SW 1271 (cell line): ENCODE results near the gene SUN1.
"Not testable (repeated sequence)": the region's sequence is repeated elsewhere in the genome, so short reads cannot be mapped to it uniquely, and the experiment has no call there.

Experiments
- DNase-seq, 2 experiments: peaks; one replicate each; lab custom pipeline; 2025; lab: John Stamatoyannopoulos, UW

The SUN1 gene, protein sequence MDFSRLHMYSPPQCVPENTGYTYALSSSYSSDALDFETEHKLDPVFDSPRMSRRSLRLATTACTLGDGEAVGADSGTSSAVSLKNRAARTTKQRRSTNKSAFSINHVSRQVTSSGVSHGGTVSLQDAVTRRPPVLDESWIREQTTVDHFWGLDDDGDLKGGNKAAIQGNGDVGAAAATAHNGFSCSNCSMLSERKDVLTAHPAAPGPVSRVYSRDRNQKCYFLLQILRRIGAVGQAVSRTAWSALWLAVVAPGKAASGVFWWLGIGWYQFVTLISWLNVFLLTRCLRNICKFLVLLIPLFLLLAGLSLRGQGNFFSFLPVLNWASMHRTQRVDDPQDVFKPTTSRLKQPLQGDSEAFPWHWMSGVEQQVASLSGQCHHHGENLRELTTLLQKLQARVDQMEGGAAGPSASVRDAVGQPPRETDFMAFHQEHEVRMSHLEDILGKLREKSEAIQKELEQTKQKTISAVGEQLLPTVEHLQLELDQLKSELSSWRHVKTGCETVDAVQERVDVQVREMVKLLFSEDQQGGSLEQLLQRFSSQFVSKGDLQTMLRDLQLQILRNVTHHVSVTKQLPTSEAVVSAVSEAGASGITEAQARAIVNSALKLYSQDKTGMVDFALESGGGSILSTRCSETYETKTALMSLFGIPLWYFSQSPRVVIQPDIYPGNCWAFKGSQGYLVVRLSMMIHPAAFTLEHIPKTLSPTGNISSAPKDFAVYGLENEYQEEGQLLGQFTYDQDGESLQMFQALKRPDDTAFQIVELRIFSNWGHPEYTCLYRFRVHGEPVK

DNA sequence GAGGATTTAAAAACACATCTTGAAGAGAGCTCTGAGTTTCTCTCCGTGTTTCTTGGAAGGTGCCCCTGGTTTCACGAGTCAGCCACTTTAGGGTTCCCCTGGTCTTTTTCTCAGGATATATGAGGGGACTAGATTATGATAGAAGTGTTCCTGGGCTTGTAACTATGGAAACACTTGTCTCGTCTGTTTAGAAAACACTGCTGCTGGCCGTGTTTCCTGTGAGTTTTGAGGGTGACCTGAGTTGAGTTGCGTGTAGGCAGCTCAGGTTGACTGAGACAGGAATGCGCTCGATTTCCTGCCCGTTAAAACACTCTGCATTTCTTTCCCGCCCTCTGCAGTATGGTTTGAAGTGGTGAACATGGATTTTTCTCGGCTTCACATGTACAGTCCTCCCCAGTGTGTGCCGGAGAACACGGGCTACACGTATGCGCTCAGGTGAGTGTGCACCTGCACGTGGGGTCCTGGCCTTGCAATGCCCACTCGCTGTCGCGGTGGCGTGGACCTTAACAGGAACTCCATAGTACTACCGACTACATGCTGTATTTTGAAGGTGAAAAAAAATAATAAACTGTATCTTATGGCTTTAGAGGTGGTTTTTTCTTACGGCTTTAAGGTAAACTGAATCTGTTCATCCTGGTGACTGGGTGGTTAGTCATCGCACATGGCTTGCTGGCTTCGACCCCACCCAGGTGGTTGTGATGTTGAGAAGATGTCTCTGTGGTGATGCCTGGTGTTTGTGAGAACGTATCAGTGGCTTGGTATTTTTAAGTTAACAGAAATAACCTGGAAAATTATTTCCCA, at the start of gene SUN1:
Gene SUN1 (plus strand): TSS at position 310 of the 801 bp plus-strand sequence. CDS start 49 bp downstream, at position 359.
- peak; percentile 70 to 88 for DNase-seq

DNA sequence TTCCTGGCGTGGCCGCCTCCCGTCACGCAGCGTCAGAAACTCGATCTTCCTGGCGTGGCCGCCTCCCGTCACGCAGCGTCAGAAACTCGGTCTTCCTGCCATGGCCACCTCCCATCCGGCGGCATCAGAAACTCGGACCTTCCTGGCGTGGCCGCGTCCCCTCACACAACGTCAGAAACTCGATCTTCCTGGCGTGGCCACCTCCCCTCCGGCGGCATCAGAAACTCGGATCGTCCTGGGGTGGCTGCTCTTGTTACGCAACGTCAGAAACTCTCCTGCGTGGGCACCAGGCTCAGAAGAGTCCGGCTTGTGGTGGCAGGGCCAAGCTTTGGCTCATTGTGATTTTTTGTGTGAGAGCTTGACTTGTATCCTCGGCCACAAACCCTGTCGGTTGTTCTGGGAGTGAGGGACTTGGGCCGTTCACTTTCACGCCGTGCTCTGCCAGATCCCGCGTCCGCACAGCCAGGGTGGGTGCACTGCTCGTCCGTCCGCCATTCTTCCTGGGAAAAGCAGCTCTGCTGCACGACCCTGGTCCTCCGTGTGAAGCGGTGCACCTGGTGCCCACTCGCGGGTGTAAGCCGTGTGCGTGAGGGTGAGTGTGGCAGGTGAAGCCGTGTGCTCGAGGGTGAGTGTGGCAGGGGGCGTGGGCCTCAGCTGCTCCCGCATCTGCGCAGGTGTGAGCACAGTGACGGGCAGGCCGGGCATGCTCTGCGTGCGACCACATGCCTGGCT, 49.4 kb upstream of the SUN1 start:
- DNase-seq, result no peak

- no peak for DNase-seq
Observed at GRCh38 chr7:783556-784490, 48.5 kb upstream of the SUN1 start.

GRCh38 chr7:784971-785370, 47.3 kb upstream of the SUN1 start:
- DNase-seq, result no peak

DNA sequence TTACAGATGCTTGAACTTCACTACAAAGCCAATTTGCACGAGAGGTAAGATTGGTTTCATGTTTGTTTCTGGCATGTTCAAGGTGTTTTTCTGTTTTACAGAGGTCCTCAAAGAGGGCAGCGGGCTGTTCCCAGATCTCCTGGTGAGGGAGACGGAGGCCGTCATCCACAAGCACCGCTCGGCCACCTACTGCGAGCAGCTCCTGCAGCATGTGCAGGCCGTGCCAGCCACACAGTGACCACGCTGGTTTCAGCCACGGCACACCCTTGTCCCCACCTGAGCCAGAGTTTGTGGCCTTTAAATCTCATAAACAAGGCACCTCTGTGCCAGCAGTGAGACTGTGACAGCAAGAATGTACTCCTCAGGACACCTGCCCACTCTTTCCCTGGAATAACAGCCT, 46.9 kb upstream of the SUN1 start:
- no peak for DNase-seq

DNA sequence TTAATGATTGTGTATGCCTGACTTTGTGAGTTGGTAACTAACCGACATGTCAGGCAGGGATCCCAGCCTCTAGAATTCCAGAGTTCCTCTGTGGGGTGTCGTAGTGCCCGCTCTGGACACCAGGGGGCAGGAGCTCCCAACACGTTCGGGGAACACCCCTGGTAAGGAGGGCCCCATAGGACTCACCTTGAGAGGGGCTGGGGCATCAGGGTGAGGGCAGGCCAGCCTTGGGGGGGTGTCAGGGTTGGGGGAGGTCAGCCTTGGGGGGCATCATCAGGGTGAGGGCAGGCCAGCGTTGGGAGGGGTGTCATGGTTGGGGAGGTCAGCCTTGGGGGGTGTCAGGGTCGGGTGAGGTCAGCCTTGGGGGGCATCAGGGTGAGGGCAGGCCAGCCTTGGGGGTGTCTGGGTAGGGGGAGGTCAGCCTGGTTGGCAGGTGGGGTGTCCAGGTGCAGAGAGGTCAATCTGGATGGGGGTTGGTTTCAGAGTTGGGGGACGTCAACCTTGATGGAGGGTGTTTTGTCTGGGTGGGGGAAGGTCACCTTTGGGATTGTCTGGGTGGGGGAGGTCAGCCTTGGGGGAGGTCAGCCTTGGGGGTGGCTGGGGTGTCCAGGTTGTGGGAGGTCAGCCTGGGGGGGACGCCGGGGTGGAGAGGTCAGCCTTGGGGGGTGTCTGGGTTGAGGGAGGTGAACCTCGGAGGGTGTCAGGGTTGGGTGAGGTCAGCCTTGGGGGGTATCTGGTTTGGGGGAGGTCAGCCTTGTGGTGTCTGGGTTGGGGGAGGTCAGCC, 45.6 kb upstream of the SUN1 start:
- DNase-seq, result peak in 1 of 2 experiments; percentile 33

DNA sequence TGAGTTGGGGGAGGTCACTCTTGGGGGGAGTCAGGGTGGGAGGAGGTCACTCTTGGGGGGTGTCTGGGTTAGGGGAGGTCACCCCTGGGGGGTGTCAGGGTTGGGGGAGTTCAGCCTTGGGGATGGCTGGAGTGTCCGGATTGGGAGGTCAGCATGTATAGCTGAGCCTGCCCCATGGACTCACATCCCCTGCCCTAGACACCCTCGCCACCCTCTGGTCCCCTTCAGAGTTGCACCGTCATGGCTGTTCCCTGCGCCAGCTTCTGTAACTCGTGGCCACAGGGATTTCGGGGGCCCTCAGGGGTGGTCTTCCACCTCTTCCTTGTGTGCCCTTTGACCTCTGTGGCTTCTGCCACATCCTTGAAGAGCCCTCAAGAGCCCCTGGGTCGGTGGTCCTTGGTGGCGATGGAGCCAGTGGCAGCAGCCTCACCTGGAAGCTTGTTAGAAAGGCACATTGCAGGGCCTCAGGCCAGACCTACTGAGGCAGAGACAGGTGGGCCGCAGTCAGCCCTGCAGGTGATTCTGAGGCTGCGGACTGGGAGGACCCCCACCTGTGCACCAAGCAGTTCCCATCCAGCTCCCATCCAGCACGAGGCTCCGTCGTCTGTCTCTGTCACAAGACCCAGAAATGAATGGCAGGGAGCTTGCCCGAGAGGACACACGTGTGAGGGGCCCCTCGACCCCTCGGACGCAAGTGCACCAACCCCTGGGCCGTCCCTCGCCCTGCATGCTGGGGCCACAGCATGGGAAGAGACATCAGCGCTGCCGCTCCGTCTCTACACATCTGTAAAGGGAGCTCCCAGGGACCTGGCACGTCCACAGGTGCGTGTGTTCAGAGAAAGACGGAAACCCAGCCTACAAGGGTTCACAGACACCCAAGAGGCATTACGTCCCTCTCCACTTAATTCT, 44.7 kb upstream of the SUN1 start:
- no peak for DNase-seq

DNA sequence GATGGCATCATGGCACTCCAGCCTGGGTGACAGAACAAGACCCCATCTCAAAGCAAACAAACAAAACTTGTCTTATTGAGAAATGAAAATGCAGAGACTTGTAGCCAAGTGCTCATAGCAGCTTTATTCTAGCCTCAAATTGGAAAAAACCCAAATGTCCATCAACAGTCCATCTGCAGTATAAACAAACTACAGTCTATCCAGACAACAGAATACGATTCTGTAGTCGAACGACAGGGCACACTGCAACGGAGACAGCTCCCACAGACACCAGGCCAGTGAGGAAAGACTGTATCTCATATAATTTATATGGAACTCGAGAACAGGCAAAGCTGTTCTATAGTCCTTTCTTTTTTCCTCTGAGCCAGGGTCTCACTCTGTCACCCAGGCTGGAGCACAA, 40.8 kb upstream of the SUN1 start:
- no peak for DNase-seq

DNA sequence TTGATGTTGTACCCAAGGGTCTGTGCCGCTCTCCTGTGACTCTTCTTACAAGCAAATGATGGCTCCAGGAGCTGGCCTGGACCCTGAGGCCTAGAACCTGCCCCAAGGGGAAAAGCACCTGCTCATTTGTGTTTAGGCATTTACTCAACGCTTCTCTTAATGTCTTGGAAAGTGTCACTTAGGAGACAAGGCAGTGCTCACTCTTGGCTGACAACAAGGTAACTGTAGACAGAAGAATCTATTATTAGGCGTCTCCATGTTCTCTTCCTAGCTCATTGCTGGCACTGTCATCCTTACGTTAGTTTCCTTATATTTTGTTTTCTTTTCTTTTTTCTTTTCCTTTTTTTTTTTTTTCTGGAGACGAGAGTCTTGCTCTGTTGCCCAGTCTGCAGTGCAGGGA, 38.1 kb upstream of the SUN1 start:
- no peak for DNase-seq

GRCh38 chr7:794671-795329, 37.5 kb upstream of the SUN1 start:
- DNase-seq, result no peak

- DNase-seq, result not testable (repeated sequence)
Observed at GRCh38 chr7:796434-797169, 35.7 kb upstream of the SUN1 start.

GRCh38 chr7:798921-799470, 33.3 kb upstream of the SUN1 start:
- no peak for DNase-seq

- DNase-seq, result no peak
Observed at GRCh38 chr7:800692-801091, 31.6 kb upstream of the SUN1 start.

GRCh38 chr7:801351-801750, 30.9 kb upstream of the SUN1 start:
- DNase-seq, result not testable (repeated sequence)

GRCh38 chr7:801940-802381, 30.3 kb upstream of the SUN1 start:
- DNase-seq, result no peak

DNA sequence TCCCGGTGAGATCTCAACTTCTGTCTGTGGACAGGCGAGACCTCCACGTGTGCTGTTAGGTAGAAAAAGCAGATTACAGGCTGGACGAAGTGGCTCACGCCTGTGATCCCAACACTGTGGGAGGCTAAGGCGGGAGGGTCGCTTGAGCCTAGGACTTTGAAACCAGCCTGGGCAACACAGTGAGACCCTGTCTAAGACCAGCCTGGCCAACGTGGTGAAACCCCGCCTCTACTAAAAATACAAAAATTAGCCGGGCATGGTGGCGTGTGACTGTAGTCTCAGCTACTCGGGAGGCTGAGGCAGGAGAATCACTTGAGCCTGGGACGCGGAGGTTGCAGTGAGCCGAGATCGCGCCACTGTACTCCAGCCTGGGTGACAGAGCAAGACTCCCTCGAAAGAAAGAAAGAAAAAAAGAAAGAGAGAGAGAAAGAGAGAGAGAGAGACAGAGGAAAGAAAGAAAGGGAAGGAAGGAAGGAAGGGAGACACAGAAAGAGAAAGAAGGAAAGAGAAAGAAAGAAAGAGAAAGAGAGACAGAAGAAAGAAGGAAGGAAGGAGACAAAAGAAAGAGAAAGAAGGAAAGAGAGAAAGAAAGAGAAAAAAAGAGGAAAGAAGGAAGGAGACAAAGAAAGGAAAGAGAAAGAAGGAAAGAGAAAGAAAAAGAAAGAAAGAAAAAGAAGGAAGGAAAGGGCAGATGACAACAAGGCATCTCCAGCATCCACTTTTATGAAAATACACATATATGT, 29.6 kb upstream of the SUN1 start:
- no peak for DNase-seq
